Measurements from ENCODE around the gene FHOD3.

The FHOD3 gene

DNA sequence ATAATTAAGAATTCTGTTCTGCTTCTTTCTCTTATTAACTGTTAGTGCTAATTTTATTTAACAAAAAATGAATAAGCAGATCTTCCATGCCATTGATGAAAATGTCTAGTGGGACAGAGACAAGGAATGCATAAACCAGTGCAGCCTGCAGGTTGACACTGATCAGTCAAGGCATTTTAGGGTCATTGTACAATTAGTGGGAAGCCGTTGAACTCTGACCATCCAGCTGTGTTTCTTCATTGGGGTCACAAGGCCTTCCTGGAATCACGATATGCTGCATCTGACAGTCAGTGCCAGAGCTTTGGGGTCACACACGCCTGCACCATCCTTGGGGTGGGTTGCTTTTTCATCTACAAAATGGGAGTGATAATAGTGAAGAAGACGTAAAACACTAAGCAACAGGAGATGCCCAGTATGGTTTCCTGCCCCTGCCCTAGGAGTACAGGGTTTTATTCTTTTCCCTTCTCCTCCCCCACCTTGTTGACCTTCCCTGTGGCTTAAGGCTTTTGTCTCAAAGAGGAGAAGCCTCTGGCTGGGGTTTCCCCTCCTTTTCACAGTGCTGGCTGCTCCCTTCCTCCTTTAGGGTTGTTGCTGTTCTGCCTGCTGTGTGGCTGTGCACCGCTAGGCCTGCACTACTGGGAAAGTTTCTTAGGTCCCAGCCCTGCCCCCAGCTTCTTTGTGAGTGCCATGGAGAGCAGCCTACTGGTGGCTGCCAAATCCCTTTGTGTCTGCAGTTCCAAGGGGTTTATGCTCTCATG is 285.7 kb downstream of the FHOD3 start:
- in situ Hi-C loops (cut with MboI; ENCODE audit: low pct_unique_long_range_greater_than_20kb, low sequenced_read_pairs) = no loop called here
- DNase-seq = no peak

GRCh38 chr18:36589857-36590543 is 292.5 kb downstream of the FHOD3 start:
- in situ Hi-C loops (cut with MboI; ENCODE audit: low pct_unique_long_range_greater_than_20kb, low sequenced_read_pairs) = no loop called here
- no peak for DNase-seq

DNA sequence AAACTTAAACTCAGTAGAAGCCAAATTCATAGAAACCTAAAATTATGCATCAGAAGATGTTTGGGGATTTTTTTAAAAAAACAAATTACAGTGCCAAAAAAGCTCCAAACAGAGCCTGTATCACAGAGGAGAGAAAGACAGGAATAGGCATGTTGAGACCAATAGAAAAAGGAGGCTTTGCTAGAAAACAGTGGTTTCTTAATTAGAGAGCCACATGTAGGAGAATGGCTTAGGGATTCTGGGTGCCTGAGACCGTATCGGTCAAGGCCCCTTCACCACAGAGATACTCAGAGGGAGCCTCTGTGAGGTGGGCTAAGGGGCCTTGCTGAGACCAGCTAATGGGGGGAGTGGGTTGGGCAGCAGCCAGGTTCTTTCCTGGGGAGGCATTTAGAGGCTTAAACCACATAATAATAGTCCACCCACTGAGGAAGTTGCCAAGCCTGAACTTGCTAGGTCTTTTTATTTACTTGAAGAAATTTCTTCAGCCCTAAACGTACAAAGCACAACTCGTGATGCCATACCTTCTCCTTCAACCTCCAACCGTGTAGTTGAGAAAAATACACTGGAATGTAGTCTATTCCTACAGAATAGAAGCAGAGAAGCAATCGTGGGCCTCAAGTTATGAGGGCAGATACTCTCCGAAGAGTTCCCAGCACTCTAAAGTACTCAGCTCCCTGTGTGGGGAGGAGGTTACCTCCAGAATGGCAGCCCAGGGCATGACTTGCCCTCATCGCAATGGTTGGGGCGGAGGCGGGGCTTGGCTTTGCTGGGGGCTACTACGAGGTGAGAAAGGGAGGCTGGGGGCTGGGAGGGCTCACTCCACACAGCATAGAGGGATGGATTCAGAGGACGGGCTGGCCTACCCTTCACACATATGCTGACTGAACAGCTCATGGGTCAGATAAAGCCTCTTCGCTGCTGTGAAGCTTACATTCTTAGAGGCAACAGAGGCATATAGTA is 293.4 kb downstream of the FHOD3 start:
- DNase-seq = no peak
- in situ Hi-C loops (cut with MboI; ENCODE audit: low pct_unique_long_range_greater_than_20kb, low sequenced_read_pairs) = no loop called here

DNA sequence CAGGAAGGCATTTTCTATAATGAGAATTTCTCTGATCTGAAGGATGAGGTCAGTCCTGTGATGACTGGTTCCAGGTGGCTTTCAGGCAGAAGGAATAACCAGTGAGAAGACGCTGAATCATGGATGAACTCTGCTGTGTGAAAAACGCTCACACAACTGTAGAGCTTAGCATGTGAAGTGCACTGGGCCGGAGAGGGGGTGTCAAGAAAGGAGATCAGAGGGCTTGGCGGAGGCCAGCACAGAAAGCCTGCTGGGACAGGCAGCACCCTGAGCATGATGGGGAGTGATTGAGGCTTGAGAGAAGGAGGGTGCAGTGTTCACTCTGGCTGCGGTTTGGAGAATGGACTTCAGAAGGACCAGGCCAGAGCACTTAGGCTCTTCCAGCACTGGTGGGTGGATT is 294.8 kb downstream of the FHOD3 start:
- no peak for DNase-seq
- in situ Hi-C loops (cut with MboI; ENCODE audit: low pct_unique_long_range_greater_than_20kb, low sequenced_read_pairs) = no loop called here

GRCh38 chr18:36593001-36593400 is 295.5 kb downstream of the FHOD3 start:
- no peak for DNase-seq
- in situ Hi-C loops (cut with MboI; ENCODE audit: low pct_unique_long_range_greater_than_20kb, low sequenced_read_pairs) = no loop called here

DNA sequence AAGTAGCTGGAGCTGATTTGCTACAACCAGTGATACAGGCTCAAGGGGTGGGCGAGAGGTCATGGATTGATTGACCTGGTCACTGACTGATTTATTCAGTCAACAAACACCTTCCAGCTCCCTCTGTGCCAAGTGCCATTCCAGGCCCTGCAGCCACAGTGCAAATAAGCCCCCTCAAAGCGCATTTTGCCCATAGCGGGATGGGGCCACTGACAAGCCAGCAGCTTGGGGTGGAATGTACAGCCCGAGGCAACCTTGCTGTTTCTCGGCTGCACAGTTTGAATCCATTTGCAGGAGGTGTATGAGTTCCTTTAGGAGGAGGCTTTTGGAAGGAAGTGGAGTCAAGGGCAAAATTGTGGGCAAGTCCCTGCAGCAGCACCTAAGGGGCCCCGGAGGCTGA is 296.1 kb downstream of the FHOD3 start:
- no peak for DNase-seq
- in situ Hi-C loops (cut with MboI; ENCODE audit: low pct_unique_long_range_greater_than_20kb, low sequenced_read_pairs) = no loop called here

DNA sequence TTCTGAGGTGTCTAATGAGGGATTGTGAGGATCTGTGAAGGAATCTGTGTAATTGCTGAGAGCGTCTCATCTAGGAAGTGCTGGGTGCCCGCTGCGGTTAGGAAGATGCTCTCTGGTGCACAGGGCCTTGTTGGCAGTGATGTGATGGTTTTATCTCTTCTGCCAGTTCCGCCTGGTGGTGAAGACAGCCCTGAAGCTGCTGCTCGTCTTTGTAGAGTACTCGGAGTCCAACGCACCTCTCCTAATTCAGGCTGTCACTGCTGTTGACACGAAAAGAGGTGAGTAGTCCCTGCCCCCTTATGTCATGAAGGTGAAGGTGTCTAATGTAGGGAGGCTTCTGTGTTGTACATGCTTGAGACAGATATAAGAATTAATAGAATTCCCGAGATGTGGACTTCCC is 297.1 kb downstream of the FHOD3 start:
- no peak for DNase-seq
- in situ Hi-C loops (cut with MboI; ENCODE audit: low pct_unique_long_range_greater_than_20kb, low sequenced_read_pairs) = no loop called here

DNA sequence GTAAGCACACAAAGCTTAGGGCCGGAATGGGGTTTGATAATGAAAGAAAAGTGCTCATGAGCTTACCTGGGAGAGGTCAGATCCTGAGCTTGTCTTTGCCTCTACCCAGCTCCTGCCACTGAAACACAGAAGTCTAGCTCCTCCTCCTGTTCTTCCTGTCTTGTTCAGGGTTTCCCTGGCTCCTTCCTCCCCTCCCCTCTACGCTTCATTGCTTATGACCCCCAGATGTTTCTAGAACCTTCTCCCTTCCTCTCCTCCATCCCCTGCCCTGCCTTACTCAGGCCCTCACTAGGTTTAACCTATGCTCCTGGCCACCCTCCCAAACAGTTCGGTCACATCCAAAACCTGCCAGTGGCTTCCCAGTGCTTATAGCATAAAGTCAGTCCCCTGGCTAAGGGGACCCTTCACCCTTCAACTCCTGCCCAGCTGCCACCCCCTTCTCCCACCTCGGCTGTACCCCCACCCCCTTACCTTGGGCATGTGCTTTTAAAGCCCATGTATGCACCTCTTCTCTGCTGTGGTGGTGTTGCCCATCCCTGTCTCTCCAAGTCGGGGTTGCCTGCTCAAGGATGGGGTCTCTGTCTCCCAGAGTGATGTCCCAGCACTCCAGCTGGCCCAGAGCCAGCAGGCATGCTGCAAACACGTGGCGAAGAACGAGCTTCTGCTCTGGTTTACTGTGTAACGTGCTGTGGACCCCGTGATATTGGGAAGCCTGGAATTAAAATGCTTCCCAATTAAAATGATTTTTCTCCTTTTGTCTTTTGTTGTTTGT is 297.7 kb downstream of the FHOD3 start:
- in situ Hi-C loops (cut with MboI; ENCODE audit: low pct_unique_long_range_greater_than_20kb, low sequenced_read_pairs) = no loop called here
- no peak for DNase-seq

GRCh38 chr18:36595818-36596215 is 298.3 kb downstream of the FHOD3 start:
- no peak for DNase-seq
- in situ Hi-C loops (cut with MboI; ENCODE audit: low pct_unique_long_range_greater_than_20kb, low sequenced_read_pairs) = no loop called here

DNA sequence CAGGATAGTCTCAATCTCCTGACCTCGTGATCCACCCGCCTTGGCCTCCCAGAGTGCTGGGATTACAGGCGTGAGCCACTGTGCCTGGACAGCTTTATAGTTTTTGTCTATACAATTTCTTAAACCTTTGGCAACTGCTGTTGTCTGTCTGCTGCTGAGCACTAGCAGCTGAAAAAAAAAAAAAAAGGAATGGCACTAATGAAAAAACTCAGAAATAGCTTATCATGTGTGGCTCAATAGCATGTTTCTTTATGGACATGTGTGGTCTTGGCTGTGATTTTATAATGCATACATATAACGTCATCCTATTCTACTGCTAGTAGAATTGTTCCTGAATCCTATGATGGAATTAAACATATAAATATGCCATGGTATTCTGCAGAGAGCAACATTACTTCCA is 300.1 kb downstream of the FHOD3 start:
- no peak for DNase-seq
- in situ Hi-C loops (cut with MboI; ENCODE audit: low pct_unique_long_range_greater_than_20kb, low sequenced_read_pairs) = no loop called here

GRCh38 chr18:36600548-36600947 is 303.0 kb downstream of the FHOD3 start:
- in situ Hi-C loops (cut with MboI; ENCODE audit: low pct_unique_long_range_greater_than_20kb, low sequenced_read_pairs) = no loop called here
- DNase-seq = no peak

DNA sequence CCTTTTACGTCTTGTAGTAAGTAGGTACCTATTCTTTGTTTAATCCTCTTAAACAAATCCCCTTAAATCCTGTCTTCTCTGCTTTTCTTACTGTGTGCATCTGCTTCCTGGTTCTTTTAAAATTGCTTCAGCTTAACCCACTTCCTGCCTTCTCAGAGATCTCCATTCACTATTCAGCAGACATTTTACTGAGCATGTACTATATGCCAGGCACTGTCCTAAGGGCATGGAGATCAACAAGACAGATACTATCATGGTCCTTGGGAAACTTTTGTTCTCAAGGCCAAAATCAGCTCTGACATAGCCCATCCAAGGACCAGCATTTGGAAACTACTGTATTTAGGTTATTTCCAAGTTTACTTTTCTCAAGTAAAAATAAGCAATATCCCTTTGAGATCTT is 303.8 kb downstream of the FHOD3 start:
- in situ Hi-C loops (cut with MboI; ENCODE audit: low pct_unique_long_range_greater_than_20kb, low sequenced_read_pairs) = no loop called here
- DNase-seq = no peak

- no peak for DNase-seq
- in situ Hi-C loops (cut with MboI; ENCODE audit: low pct_unique_long_range_greater_than_20kb, low sequenced_read_pairs) = no loop called here
Measured at GRCh38 chr18:36602071-36602470, 304.6 kb downstream of the FHOD3 start.

DNA sequence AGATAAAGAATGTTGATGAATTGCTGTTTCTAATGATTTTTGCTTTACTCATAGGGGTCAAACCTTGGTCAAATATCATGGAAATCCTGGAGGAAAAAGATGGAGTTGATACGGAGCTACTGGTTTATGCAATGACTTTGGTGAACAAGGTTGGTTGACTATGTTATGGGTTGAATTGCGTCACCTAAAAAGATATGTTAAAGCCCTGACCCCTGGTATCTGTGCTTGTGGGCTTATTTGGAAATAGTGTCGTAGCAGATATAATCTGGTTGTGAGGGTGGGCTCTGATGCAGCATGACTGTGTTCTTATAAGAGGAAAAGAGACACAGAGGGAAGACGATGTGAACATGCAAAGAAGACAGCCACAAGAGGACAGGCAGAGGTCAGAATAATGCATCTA is 305.1 kb downstream of the FHOD3 start:
- in situ Hi-C loops (cut with MboI; ENCODE audit: low pct_unique_long_range_greater_than_20kb, low sequenced_read_pairs) = no loop called here
- DNase-seq = no peak

DNA sequence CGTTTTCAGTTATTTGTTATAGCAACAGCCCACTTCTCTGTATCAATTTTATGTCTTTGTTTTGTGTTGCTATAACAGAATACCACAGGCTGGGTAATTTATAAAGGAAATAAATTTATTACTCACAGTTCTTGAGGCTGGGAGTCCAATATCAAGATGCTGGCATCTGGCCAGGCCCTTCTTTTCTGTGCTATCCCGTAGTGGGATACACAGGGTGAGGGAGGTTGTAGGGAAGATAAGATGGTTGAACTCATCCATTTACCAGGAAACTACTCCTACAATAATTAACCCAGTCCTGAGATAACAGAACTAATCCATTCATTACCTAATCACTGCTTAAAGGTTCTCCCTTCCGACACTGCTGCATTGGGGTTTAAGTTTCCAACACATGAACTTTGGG is 310.6 kb downstream of the FHOD3 start:
- in situ Hi-C loops (cut with MboI; ENCODE audit: low pct_unique_long_range_greater_than_20kb, low sequenced_read_pairs) = no loop called here
- DNase-seq = no peak

- no peak for DNase-seq
- in situ Hi-C loops (cut with MboI; ENCODE audit: low pct_unique_long_range_greater_than_20kb, low sequenced_read_pairs) = no loop called here
Measured at GRCh38 chr18:36610258-36610657, 312.7 kb downstream of the FHOD3 start.

DNA sequence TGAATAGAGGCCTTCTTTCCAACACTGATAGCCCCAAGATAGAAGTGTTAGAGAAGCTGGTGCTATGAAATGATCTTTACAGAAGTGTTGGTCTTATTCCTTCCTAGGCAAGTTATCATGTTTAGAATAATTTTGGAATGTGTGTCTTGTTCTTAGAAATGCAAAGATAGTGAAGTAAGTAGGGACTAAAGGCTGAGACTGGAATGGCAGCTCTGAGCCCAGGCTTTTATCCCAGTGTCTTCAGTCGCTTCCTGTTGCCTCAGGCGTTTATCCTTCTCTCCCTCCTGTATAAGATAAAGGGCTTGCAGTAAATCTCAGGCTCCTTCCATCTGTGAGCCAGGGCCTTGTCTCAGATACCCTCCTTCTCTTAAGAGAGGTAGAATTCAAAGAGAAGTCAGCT is 313.1 kb downstream of the FHOD3 start:
- DNase-seq = no peak
- in situ Hi-C loops (cut with MboI; ENCODE audit: low pct_unique_long_range_greater_than_20kb, low sequenced_read_pairs) = no loop called here

DNA sequence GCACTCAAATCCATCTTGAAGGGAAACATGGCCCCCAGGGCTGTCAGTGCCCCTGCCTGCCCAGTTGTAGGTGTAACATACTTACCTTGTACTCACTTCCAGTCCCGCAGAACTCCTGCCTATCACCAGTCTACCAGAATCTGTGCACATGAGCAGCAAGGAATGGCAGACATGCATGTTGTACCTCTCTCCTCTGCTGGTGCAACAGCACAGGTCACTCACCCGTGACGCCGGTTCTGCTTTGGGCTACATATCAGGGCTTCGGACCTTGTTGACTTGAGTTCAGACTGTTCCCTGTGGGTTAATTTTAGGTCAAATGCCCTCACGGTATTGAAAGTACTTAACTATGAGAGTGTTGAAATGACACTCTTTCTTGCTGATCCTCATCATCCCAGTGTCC is 315.6 kb downstream of the FHOD3 start:
- in situ Hi-C loops (cut with MboI; ENCODE audit: low pct_unique_long_range_greater_than_20kb, low sequenced_read_pairs) = no loop called here
- no peak for DNase-seq

- in situ Hi-C loops (cut with MboI; ENCODE audit: low pct_unique_long_range_greater_than_20kb, low sequenced_read_pairs) = no loop called here
- DNase-seq = no peak
Measured at GRCh38 chr18:36613810-36614209, 316.3 kb downstream of the FHOD3 start.

Data from KBM-7 (cell line).